BE2C (cell line): Measurements from ENCODE around the gene IFIT5.
"Not testable (repeated sequence)": the region's sequence is repeated elsewhere in the genome, so short reads cannot be mapped to it uniquely, and the experiment has no call there.

Experiments
- DNase-seq: peaks from one replicate; pipeline ENCODE4 v3.0.0-alpha.2; 2020
- H3K27me3 ChIP-seq: fragments of 250-450 bp; sonication (Bioruptor Pico); 2 replicates; pipeline ENCODE4 v1.5.1; 2020; ENCODE audit warnings: mild to moderate bottlenecking
- H3K36me3 ChIP-seq: fragments of 250-450 bp; sonication (Bioruptor Pico); 2 replicates; pipeline ENCODE4 v1.5.1; 2020; ENCODE audit warnings: mild to moderate bottlenecking
- H3K4me1 ChIP-seq: fragments of 250-450 bp; sonication (Bioruptor Pico); 2 replicates; pipeline ENCODE4 v1.5.1; 2020
- H3K4me3 ChIP-seq: 2 replicates; pipeline ENCODE4 v1.5.1; 2011; ENCODE audit warnings: low read depth, low read length
- H3K9me3 ChIP-seq: fragments of 250-450 bp; sonication (Bioruptor Pico); 2 replicates; pipeline ENCODE4 v1.5.1; 2020
- CTCF ChIP-seq: IDR thresholded peaks from 2 replicates; pipeline ENCODE4 v1.5.1; 2012; ENCODE audit warnings: mild to moderate bottlenecking, low read depth, low read length

IFIT5 gene

GRCh38 chr10:89427629-89428028 is 13.3 kb downstream of the IFIT5 start:
- no peak overlapping the region for H3K4me3 ChIP-seq
- no peaks in the 10 kb centered on the region for H3K4me1 ChIP-seq
- no peaks in the 10 kb centered on the region for H3K27me3 ChIP-seq
- TF ChIP-seq CTCF: no peak
- H3K36me3 ChIP-seq: no peaks in the 10 kb centered on the region
- DNase-seq: no peak
- no peaks in the 10 kb centered on the region for H3K9me3 ChIP-seq

GRCh38 chr10:89428877-89429276 is 14.5 kb downstream of the IFIT5 start:
- no peak for DNase-seq
- H3K4me1 ChIP-seq: no peaks in the 10 kb centered on the region
- no peaks in the 10 kb centered on the region; the same call in 1 of the 2 replicates for H3K27me3 ChIP-seq
- H3K9me3 ChIP-seq: no peaks in the 10 kb centered on the region
- TF ChIP-seq CTCF: no peak
- H3K36me3 ChIP-seq: no peaks in the 10 kb centered on the region
- H3K4me3 ChIP-seq: no peak overlapping the region

DNA sequence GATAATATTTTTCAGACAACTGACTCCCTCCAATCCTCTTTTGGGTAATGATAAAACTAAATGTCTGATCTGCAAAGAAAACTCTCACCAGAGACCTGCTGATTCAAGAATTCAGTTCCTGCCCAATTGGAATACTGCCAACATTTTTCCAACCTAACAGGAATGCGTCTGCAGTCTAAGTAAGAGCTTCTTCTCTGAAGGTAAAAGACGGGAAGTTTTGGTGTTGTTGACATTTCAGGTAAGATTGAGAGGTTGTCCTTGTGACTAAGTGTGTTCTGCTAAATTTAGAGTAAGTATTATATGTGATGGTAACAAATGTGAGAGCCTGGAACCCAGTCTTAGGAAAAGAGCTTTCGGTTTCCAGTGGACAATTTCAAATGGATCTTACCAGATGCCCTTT is 17.6 kb downstream of the IFIT5 start:
- H3K4me1 ChIP-seq: no peaks in the 10 kb centered on the region
- no peak for TF ChIP-seq CTCF
- no peaks in the 10 kb centered on the region for H3K36me3 ChIP-seq

DNA sequence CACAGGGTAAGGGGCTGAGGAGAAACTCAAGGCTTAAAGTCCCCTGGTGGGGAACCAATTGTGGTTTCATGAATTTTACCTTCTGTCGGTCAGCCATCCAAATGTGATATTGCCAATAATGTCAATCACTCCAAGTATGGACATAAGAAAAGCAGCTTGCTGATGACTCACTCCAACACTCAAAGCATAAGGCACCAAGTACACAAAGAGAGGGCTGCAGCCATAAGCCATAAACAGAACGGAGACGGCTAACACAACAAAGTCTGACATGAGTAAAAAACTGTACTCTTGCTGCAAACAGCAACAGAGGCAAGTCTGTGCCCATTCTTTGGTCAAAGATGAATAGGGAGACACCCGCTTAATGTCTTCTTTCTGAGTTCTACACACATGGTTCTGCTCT is 24.2 kb downstream of the IFIT5 start:
- no peaks in the 10 kb centered on the region for H3K36me3 ChIP-seq

More for the DNA sequence above, 17.6 kb downstream of the IFIT5 start:
- no peaks in the 10 kb centered on the region for H3K9me3 ChIP-seq
- no peak for DNase-seq
- H3K4me3 ChIP-seq: no peak overlapping the region
- H3K27me3 ChIP-seq: no peaks in the 10 kb centered on the region; the same call in 1 of the 2 replicates

DNA sequence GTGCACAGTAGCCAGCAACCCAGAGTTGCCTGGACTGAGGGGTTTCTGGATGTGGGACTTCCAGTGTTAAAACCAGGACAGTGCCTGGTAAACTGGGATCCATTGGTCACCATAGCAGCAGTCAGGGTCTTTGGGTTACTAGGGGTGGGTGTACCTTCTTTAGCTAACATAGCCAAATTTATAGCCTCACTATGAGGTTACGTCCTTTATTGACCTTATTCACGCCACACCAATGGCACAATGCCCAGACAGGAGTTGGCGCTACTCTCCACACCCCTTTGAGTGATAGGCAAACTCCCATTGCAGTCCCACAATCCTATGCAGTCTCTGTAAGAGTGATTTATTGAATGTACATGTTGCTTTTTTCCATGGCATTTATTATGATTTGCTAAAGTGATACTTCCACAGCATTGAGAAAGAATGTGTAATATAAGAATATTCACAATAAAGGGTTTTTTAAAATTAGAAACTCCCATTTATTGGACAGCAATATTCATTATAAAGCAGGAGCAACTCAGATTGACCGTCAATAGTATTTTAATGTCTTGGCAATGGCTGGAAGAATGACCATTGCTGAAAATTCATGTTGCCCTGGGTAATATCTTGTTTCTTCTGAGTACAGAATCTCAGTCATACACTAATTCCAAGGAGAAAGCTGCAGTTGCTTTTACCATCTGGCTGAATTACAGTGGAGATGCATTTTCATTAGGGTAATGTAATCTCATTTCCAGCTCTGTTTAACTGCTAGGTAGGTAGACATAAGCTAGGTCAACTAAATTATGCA is 26.1 kb downstream of the IFIT5 start:
- Histone ChIP-seq H3K27me3 (no peaks in the 10 kb centered on the region), H3K4me1 (no peaks in the 10 kb centered on the region), H3K36me3 (no peaks in the 10 kb centered on the region), H3K9me3 (no peaks in the 10 kb centered on the region), H3K4me3 (no peak overlapping the region)
- no peak for DNase-seq
- TF ChIP-seq CTCF: no peak

More for the DNA sequence above, 24.2 kb downstream of the IFIT5 start:
- no peak for DNase-seq
- no peaks in the 10 kb centered on the region; the same call in 1 of the 2 replicates for H3K27me3 ChIP-seq
- no peaks in the 10 kb centered on the region for H3K4me1 ChIP-seq
- no peak for TF ChIP-seq CTCF
- no peaks in the 10 kb centered on the region for H3K9me3 ChIP-seq
- no peak overlapping the region for H3K4me3 ChIP-seq

DNA sequence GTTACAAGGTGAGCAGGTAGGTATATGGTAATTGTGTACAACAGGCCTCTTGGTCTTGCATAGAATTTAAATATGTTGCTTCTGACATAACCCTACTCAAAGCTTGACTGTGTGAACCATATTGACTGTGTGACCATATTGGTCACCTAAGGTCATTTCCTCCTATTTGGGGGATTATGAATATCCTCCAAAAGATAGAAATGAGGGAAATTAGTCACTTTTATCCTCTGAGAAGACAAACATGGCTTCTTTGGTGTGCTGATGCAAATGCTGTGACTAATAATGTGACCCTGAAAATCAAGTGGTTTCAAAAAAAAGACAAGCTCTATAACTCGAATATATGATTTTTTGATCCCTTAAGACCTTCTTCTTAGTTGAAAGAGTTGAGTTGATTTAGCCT is 27.9 kb downstream of the IFIT5 start:
- no peak overlapping the region for H3K4me3 ChIP-seq
- no peaks in the 10 kb centered on the region for H3K27me3 ChIP-seq
- no peak for TF ChIP-seq CTCF
- no peak for DNase-seq
- no peaks in the 10 kb centered on the region for H3K4me1 ChIP-seq
- no peaks in the 10 kb centered on the region for H3K9me3 ChIP-seq
- H3K36me3 ChIP-seq: no peaks in the 10 kb centered on the region

GRCh38 chr10:89444819-89445218 is 30.5 kb downstream of the IFIT5 start:
- not testable (repeated sequence) for H3K9me3 ChIP-seq, H3K27me3 ChIP-seq, H3K4me1 ChIP-seq, H3K36me3 ChIP-seq, DNase-seq, H3K4me3 ChIP-seq
